GM10266 (cell line): Measurements from ENCODE around the gene PC.
"Not testable (repeated sequence)": the region's sequence is repeated elsewhere in the genome, so short reads cannot be mapped to it uniquely, and the experiment has no call there.

Source experiments
- DNase-seq: peaks from one replicate; pipeline ENCODE4 v3.0.0; 2012; ENCODE audit errors: extremely low spot score
- CTCF ChIP-seq: IDR thresholded peaks from 2 replicates; pipeline ENCODE4 v1.5.1; 2012; ENCODE audit warnings: mild to moderate bottlenecking, low read depth; ENCODE audit not compliant: control insufficient read depth, insufficient read depth; ENCODE audit errors: missing control alignments

Gene PC

GRCh38 chr11:66842896-66843775, 115.0 kb downstream of the PC start, which contains the start of gene RCE1:
Gene RCE1 (plus strand): TSS chr11:66843441. CDS start chr11:66843456, 15 bp downstream.
- no peak for TF ChIP-seq CTCF
- DNase-seq: peak; percentile 98

DNA sequence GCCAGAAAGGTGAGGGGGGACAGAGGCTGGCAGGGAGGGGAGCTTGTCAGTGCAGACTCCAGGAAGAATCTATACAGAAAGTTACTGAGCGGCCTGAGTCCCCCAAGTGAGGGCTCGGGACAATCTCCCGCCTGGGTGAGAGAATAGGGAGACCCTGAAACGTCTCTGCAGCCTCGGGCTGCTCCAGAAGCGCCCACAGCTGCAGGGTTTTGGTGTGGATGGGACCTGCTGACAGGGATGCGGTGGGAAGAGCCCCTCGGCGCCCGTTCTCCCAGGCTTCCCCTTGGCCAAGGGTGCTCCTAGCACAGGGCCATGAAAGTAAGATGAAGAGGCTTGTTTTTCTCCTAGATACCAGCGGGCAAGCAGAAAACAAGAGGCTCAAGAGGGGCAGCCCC, 115.7 kb downstream of the PC start:
- TF ChIP-seq CTCF: no peak
- peak; percentile 32 for DNase-seq

DNA sequence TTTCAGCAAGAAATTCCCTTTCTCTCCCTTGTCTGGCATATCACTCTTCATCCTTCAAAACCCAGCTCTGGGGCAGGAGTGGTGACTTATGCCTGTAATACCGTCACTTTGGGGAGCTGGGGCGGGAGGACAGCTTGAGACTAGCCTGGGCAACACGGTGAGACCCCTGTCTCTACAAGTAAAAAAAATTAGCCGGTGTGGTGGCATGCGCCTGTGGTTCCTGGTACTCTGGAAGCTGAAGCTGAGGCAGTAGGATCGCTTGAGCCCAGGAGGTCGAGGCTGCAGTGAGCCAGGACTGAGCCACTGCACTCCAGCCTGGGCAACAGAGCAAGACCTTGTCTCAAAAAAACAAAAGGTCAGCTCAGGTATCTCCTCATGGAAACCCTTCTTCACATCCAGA, 116.3 kb downstream of the PC start:
- DNase-seq: no peak
- TF ChIP-seq CTCF: no peak

GRCh38 chr11:66840317-66841091, 117.7 kb downstream of the PC start:
- no peak for TF ChIP-seq CTCF
- DNase-seq: no peak

DNA sequence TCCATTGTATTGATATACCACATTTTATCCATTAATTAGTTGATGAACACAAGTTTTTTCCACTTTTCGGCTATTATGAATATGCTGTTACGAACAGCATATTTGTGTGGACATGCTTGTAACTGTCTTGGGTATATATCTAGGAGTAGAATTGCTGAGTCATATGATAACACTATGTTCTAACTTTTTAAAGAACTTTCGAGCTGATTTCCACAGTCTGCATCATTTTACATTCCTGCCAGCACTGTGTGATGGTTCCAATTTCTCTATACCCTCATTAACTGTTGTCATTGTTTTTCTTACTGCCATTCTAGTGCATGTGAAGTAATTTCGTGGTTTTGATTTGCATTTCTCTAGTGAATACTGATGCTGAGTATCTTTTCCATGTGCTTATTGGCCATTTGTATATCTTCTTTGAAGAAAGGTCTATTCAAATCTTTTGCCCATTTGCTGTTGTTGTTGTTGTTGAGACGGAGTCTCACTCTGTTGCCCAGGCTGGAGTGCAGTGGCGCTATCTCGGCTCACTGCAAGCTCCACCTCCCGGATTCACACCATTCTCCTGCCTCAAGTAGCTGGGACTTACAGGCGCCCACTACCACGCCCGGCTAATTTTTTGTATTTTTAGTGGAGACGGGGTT, 122.3 kb downstream of the PC start:
- no peak for TF ChIP-seq CTCF

GRCh38 chr11:66834943-66835342, 123.2 kb downstream of the PC start:
- no peak for DNase-seq
- no peak for TF ChIP-seq CTCF

More for the DNA sequence above, 122.3 kb downstream of the PC start:
- DNase-seq: no peak

DNA sequence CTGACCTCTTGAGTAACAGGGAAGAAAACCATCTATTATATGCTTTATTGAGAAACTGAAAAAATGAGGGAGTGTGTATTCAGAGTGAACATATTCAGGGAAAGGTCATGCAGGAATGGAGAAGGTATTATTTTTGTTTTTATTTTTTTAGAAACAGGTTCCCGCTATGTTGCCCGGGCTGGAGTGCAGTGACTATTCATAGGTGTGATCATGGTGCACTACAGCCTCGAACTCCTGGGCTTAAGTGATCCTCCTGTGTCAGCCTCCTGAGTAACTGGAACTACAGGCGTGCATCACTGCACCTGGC, 123.7 kb downstream of the PC start:
- no peak for TF ChIP-seq CTCF
- no peak for DNase-seq

DNA sequence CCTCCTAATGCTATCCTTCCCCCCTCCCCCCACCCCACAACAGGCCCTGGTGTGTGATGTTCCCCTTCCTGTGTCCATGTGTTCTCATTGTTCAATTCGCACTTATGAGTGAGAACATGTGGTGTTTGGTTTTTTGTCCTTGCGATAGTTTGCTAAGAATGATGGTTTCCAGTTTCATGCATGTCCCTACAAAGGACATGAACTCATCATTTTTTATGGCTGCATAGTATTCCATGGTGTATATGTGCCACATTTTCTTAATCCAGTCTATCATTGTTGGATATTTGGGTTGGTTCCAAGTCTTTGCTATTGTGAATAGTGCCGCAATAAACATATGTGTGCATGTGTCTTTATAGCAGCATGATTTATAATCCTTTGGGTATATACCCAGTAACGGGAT, 133.6 kb downstream of the PC start:
- DNase-seq: not testable (repeated sequence)
